ENCODE measurements around the gene DMXL1.
"Not testable (repeated sequence)": the region's sequence is repeated elsewhere in the genome, so short reads cannot be mapped to it uniquely, and the experiment has no call there.

The DMXL1 gene

DNA sequence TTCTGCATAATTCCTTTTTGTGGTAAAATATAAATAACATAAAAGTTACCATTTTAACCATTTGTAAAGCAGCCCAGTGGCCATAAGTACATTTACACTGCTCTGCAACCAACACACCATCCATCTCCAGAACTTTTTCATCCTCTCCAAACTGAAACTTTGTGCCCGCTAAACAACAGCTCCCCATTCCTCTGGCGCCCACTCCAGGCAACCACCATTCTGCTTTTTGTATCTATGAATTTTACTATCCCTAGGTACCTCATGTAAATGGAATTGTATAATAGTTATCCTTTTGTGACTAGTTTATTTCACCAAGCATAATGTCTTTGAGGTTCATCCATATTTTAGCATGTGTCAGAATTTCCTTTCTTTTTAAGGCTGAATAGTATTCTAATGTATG, 141.1 kb downstream of the DMXL1 start:
- no peak for DNase-seq

DNA sequence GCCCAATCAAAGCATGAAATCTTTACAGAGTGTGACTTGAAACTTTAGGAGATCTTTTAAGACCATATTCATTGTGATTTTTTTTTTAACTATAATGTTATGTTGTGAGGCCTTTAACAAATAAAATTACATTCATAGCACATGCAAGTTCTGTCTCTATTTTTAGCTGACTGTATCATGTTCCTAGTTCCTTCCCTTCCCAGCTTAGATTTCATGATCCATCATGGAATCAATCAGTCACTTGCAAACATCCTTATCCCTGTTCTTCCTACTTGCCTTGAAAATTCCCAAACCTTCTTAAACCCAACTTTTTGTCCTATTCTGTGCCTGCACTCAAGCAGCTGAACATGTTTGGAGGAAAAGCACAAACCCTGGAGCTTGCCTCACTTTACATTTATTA, 141.8 kb downstream of the DMXL1 start:
- DNase-seq, result no peak

DNA sequence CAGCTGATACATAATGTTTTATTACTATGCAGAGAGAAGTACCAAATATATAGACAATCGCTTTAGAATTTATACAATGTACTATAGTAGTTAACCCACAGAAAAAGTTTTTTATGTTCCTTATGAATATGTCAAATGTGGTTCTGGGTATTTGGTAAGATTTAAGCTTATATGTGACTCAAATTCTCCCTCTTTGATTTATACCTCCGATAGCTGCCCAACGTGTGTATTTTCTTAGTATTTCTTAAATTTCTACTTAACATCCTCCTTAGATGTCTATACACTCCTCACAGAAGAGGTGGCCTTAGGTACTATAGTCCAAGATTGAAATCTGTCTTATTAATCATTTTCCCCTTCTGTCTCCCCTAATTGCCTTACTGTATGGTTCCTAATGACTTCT, 146.3 kb downstream of the DMXL1 start:
- no peak for DNase-seq

DNA sequence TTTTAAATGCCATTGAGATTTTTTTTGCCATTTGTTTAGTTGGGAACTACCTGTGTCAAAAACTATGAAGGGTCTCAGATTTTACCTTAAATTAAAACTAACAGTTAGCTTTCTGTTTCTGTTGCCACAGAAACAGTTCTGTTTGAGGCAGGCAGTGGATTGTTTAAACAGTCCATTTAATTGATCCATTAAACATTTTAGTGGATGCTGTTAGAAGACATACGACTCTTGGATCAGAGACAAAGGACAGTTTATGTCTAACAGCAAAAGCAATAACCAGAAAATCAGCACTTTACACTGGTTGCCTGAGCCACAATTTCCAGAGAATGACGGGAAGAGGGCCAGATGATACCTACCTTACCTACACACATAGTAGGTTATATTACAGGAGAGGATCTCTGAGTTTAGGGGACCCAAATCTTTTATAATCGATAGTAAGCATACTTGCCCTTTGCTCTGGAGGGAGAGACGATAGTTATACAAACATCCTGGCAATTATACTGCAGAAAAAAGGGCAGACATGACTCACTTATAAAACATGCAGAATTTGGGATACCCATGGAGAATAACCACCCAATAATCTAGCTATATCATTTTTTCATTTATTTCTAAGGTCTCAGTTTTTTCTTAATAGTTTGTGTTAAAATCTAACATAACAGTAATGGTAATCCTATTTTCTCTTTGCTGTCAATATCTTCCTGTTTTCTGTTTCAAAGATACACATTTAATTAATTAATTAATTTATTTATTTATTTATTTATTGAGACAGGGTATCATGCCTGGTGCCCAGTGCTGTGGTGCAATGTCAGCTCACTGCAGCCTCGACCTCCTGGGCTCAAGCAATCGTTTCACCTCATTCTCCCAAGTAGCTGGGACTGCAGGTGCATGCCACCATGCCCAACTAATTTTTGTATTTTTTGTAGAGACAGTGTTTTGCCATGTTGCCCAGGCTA, 148.2 kb downstream of the DMXL1 start:
- no peak for DNase-seq

DNA sequence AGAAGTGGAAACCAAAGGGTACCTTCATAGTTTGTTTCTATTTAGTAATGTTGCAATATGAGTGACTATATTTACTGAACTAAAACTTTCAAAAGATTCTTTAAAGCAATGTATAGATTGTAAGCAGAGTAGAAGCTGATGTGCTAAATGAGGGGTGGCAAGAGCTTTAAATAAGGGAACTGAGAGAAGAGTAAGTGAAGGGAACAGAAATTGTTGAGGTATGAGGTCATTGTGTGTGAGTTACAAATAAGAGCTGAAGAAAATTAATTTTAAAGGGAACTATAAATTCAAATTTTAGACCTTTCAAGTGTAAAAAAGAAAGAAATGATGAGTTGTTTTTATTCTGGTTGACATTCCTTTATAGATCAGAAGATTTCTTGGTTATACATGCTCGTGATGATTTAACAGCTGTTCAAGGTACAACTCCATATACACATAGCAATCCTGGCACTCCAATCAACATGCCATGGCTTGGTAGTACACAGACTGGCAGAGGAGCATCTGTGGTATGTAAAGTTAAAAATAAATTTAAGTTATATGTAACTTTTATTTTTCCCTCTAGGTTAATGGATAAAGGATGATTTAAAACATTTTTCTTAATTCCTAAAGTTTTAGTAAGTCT, 149.8 kb downstream of the DMXL1 start:
- DNase-seq, result no peak

DNA sequence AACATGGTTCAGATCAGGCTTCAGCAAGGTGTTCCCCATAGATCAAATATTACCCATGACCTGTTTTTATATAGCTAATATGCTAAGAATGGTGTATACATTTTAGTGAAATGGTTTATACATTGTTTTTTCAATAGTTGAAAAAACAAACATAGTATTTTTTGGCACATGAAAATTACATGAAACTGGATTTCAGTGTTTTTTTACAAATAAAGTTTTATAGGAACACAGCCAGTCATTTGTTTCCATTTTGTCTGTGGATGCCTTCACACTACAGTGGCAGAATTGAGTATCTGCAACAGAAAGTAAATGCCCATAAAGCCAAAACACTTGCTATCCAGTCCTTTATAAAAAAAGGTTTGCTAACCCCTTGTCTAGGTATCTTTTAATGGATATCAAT, 150.4 kb downstream of the DMXL1 start:
- no peak for DNase-seq

DNA sequence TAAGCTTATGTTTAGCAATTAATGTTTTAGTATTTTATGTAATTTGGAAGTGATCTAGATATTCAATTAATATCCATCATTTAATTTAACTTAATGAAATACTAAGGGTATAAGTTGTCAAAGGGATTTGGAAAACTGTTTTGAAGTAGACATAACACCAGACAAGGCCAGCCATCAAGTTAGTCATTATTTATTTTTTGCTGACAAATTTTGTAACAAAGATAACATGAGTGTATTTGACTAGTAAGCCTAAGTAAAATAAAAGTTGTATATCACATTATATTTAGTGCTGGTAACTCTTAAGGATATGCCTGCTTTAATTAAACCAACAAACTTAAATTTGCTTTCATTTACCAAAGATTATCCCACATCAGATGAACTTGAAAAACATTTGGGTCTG, 159.1 kb downstream of the DMXL1 start:
- DNase-seq, result no peak

DNA sequence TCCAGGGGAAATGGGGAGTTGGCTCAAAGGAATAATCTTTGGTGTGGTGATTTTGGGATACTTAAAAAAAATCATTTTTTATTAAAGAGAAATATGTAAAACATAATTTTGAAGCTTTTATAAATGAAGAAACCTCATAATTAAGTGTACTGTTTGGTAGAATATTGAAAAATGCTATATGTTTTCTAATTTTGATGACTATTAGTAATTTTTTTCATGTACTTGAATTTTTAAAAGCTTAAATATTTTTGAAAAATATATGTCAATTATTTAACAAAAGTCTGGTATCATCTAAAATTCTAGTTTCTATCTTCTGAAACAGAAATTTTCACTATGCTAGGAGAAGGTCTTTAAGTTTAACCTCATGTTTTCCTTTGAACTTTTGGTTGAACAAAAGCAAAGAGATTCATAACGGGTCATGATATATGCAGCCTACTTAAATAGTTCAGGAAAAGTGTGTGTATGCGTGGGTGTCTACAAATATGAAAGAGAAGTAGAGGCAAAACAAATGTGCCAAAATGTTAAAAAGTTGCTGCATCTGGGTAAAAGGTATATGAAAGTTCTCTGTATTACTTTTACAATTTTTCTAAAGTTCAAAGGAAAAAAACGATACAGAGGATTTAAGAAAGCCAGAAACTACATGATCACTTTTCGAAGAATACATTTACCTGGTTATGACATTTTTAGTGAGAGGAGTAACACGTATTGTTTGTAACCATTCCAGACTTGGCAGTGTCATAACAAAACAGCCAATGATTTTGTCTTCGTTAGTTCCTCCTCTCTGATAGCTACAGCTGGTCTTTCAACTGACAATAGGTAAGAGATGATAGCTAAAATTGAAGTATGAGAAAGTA, 167.6 kb downstream of the DMXL1 start:
- DNase-seq, result no peak

DNA sequence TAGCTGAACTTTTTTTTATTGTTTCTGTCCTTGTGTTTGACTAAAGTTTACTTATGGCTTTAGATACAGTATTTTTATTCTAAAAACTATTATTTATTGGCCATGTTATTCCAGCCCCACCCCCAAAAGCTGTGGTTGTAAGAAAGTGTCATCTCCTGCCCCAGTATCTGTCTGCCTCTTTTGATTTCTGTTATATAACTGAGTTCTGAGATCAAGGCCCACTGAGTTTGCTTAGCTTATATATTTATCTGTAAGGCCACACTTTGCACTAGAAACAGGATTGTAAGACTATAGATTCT, 168.2 kb downstream of the DMXL1 start:
- no peak for DNase-seq

DNA sequence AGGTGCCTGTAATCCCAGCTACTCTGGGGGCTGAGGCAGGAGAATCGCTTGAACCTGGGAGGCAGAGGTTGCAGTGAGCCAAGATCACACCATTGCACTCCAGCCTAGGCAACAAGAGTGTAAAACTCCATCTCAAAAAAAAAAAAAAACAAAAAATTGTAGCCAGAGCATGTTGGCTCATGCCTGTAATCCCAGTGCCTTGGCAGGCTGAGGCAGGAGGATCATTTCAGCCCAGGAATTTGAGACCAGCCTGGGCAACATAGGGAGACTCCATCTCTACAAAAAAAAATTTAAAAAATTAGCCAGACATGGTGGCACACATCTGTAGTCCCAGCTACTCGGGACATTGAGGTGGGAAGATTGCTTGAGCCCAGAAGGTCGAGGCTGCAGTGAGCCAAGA, 168.9 kb downstream of the DMXL1 start:
- DNase-seq, result not testable (repeated sequence)

DNA sequence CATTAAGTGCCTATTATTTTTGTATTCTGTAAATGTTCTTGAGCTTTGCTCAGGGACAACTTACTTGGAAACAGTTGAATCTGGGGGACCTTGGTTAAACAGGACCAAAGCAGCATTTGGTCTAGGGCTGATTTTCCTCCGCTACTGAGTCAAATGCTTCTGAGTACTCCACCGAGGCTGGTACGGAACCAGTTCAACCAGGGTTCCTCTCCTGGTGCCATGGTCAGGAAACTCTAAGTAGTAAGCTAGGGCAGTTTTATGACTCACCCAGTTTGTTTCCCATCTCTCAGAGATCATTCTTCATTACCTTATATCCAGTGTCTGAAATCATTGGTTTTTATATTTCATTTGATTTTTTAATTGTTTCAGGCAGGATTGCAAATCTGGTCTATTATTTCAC, 173.0 kb downstream of the DMXL1 start:
- no peak for DNase-seq

DNA sequence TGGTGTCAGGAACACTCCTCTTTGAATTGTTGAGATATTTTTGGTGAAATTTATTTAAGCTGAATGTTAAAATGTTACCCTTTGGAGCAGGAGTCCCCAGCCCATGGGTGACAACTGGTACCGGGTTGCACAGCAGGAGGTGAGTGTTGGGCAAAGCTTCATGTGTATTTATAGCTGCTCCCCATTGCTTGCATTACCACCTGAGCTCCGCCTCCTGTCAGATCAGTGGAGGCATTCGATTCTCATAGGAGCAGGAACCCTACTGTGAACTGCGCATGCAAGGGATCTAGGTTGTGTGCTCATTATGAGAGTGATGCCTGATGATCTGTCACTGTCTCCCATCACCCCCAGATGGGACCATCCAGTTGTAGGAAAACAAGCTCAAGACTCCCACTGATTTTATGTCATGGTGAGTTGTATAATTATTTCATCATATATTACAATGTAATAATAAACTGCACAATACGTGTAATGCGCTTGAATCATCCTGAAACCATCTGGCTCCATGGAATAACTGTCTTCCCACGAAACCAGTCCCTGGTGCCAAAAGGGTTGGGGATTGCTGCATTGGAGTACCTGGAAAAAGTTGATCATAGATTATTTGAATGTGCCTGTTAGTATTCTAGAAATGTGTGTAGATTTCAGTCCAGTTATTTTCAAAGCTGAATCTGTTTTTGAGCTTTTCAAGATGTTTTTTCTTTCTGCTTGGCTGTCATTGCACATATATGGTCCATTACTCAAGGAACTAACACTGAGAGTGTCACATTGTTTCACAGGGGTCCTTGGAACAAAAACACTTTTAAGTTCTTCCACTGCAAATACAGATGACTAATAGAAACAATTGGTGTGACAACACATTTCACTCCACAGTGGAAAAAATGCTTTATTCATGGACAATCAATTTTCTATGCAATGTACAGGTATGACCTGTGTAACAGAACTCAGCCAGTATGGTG, 180.3 kb downstream of the DMXL1 start:
- DNase-seq, result no peak

DNA sequence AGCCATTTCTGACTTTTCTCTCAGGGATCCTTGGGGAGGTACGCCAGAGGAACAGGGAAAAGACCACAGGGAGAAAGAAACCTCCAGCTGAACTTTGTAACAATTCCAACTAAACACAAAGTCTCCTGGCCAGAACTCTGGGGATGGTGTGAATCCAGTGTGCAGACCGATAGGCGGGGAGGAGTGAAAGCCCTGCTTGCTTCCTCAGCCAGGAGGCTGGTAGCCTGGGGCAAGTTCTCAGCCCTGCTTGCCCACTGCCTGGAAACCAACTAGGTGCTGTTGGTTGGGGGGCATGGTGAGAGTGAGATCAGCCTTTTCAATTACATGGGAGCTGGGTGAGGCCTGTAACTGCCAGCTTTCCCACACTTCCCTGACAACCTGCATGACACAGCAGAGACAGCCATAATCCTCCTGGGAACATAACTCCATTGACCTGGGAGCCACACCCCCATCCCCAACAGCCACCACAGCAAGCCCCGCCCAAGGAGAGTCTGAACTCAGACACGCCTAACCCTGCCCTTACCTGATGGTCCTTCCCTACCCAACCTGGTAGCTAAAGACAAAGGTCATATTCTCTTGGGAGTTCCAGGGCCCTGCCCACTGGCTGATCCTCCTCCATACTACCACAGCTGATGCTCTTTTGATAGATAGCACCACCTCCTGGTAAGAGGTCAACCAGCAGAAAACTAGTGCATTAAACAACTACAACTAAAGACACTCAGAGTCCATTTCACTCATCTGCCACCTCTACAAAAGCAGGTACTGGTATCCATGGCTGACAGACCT, 184.9 kb downstream of the DMXL1 start:
- no peak for DNase-seq

DNA sequence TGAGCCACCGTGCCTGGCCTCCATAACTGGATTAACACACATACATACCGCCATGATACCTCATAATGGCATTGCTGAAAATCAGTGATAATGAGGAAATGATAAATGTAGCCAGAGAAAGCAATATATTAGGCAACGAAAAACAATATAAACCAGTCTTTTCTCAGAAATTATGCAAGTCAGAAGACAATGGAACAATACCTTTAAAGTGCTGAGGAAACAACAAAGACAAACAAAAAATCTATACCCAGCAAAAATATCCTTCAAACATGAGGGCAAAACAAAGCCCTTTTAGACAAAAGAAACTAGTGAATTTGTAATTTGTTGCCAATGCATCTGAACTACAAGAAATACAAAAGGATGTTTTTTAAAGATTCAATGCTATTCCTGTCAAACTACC, 186.7 kb downstream of the DMXL1 start:
- no peak for DNase-seq

DNA sequence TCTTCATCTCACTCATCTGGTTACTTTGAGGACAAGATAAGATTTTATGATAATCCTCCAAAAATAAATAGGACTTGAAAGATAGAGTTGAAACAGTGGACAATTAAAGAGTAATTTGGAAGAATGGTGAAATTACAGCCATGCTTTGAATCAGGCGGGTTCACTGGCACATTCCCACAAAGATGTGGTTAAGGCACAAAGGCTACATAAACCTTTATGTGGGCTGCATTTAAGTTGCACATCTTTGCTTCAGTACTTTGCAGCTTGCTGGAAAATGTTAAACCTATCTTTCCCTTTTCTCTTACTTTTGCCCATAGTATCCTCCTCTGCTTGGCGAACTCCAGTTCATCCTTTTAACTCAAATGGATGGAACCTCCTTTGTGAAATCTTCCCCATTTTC, 192.8 kb downstream of the DMXL1 start:
- no peak for DNase-seq

DNA sequence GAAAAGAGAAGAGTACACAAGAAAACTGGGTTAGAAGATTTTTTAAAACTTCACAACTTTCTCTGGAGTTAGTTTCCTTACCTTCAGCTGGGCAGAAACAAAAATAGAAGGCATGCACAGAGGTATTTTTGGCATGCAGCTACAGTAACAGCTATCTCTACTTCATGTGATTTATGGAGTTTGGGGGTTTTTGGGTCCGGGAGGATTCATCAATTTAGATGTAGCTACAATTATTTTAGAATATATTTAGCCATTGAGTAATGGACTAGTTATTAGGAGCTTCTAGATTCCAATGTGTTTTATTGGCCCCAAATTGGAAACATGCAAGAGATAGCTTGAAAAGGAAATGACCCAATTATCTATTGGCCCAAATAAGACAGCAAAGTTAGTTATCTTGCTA, 193.3 kb downstream of the DMXL1 start:
- no peak for DNase-seq

DNA sequence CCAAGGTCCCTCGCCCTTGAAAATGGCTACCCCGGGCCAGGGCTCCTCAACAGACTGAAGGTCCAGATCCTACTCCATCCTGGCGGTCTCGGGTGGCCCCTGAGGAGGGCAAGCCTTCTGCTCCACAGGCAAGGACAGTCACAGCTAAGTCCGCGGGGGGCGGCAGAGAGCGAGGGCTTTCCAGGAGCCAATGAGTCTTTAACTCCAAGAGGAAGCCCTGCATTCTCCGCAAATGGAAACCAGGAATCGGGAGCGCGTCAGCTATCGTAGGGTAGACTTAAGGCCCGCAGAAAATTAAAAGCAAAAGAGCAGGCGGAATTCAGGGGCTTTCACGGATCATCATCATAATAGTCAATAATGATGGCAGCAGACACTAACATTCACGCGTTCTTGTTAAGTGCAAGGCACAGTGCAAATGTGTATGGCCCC, 197.1 kb downstream of the DMXL1 start:
- DNase-seq, result peak; percentile 93

DNA sequence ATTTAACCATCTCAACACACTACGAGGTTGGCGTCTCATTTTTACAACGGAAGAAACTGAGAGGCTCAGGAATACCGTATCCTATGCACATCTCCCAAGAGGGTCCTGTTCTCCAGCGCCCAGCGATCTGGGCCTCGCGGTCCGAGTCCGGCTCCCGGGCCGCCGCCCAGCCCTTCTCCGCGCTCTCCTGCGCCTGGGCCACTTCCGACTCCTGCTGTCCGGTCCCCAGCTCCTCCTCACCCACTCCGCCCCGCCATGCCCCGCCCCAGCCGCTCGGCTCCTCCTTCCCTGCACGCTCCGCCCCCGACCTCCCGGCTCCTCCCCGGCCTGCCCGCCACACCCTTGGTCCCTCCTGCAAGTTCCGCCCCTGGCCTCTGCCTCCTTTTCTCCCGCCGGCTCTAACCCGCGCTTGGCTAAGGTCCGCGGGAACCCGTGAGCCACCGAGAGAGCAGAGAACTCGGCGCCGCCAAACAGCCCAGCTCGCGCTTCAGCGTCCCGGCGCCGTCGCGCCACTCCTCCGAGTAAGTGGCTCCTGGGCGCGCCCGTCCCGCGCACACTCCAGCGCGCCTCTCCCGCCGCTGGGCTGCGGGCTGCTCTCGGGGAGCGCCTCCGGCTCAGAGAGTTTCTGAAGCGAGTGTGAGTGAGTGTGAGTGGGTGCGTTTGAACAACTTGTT, 197.6 kb downstream of the DMXL1 start:
- peak; percentile 98 for DNase-seq

DNA sequence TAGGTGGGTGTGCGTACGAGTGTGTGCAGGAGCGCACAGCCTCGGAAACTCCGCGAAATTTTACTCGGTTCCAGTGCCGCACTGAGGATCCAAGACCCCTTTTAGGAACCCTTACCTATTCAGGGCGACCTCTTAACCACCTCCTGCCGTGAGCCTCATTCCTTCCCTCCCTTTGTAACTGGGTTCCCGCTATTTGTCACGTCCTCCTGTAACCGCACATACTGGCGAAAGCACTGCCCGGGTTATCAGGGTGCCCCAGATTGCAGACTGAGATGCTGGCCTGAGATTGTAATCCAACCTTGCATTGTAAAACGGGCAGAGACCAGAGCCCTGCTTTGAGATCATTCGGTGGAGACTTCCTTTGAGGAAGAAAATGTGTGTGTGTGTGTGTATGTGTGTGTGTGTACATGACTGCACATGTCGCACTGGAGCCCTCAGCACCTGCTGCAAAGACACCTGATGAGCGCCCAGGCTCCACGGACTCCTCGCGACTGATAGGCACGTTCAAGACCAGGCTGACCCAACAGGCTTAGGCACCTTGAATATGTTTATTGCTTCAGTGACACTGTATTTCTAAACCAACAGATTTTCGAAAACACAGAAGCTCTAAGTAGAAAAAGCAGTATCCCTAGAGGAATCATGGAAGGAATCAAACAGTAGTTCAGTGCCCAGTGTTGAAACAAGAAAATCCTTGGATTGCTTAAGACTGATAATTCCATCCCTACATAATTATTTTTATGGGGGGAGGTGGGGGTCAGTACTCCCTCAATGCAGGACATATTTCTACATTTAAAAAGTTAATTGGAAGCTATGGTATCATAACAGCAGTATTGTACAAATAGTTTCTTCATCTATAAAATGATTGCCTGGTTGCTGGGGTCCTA, 198.4 kb downstream of the DMXL1 start:
- peak; percentile 41 for DNase-seq

DNA sequence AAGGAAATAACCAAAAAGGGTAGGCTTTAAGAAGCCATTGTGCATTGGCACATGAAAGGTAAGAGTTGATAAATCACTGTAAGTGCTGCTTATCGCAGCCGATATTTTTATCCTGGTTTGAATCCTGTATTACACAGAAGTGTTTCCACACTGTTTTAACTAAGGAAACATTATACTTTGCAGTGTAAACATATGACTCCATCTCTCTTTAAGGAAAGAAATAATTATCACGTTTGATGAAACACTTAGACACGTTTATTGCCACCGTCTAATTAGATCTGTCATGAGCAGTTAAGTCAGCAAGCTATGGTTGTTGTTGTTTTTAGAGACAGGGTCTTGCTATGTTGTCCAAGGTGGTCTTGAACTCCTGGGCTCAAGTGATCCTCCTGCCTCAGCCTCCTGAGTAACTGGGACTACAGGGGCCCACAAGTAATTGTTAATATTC, 199.3 kb downstream of the DMXL1 start:
- DNase-seq, result no peak
